Fibroblast of lung (primary cell): Measurements from ENCODE around the gene CAV3.

Source experiments
- CTCF ChIP-seq, 2 donors: IDR thresholded peaks in 1 of 2; conservative IDR thresholded peaks in 1 of 2; 1 replicate in 1 of 2; 2 replicates in 1 of 2; pipeline ENCODE4 v1.5.1; 2011 to 2012; ENCODE audit warnings: low read length in 2 of 2, control low read depth in 1 of 2, inconsistent platforms in 1 of 2, low read depth in 1 of 2, mild to moderate bottlenecking in 1 of 2
- EZH2 ChIP-seq: IDR thresholded peaks from 2 replicates; pipeline ENCODE4 v1.5.1; 2012; ENCODE audit warnings: low read length, control low read depth, mild to moderate bottlenecking; ENCODE audit errors: missing control alignments

- no peak for TF ChIP-seq CTCF (conservative IDR thresholded peaks at IDR 0.05 in 1 of 2, IDR thresholded peaks at IDR 0.05 in 1 of 2; ENCODE audit: low read depth in 1 of 2, low read length in 2 of 2)
- no peak for TF ChIP-seq EZH2
Observed at GRCh38 chr3:8793242-8793641, 59.6 kb downstream of the CAV3 start.
